GM21529 (cell line): ENCODE data around the gene ARMC2.
"Not testable (repeated sequence)": the region's sequence is repeated elsewhere in the genome, so short reads cannot be mapped to it uniquely, and the experiment has no call there.

Experiments used
- ATAC-seq: cut with Tn5 transposase; IDR thresholded peaks from one replicate; pipeline ENCODE4 v1.9.1; 2021; ENCODE audit not compliant: unreplicated experiment

ARMC2 gene

GRCh38 chr6:108848116-108848868 lies at the start of gene ARMC2:
Gene ARMC2, plus strand, starts transcription at chr6:108848422. Its CDS starts 5,846 bp downstream, at chr6:108854268.
- ATAC-seq: peak; percentile 97

- ATAC-seq: no peak
Measured at GRCh38 chr6:108798670-108799353, 49.4 kb upstream of the ARMC2 start.

- no peak for ATAC-seq
Measured at GRCh38 chr6:108799354-108799717, 48.9 kb upstream of the ARMC2 start.

GRCh38 chr6:108799791-108800190 lies 48.4 kb upstream of the ARMC2 start:
- ATAC-seq: no peak

- ATAC-seq: no peak
Measured at GRCh38 chr6:108800427-108800864, 47.8 kb upstream of the ARMC2 start.

GRCh38 chr6:108801366-108801765 lies 46.9 kb upstream of the ARMC2 start:
- ATAC-seq: no peak

GRCh38 chr6:108803982-108804490 lies 44.2 kb upstream of the ARMC2 start:
- no peak for ATAC-seq

- ATAC-seq: no peak
Measured at GRCh38 chr6:108804956-108805355, 43.3 kb upstream of the ARMC2 start.

- peak; percentile 86 for ATAC-seq
Measured at GRCh38 chr6:108805611-108806167, 42.5 kb upstream of the ARMC2 start.

GRCh38 chr6:108806171-108806570 lies 42.1 kb upstream of the ARMC2 start:
- no peak for ATAC-seq

GRCh38 chr6:108806665-108807064 lies 41.6 kb upstream of the ARMC2 start:
- ATAC-seq: no peak

- ATAC-seq: no peak
Measured at GRCh38 chr6:108807928-108808327, 40.3 kb upstream of the ARMC2 start.

GRCh38 chr6:108809211-108809610 lies 39.0 kb upstream of the ARMC2 start:
- no peak for ATAC-seq

GRCh38 chr6:108810057-108810643 lies 38.1 kb upstream of the ARMC2 start:
- no peak for ATAC-seq

- ATAC-seq: no peak
Measured at GRCh38 chr6:108811490-108811889, 36.7 kb upstream of the ARMC2 start.

- not testable (repeated sequence) for ATAC-seq
Measured at GRCh38 chr6:108813218-108813617, 35.0 kb upstream of the ARMC2 start.

- ATAC-seq: not testable (repeated sequence)
Measured at GRCh38 chr6:108817276-108817675, 30.9 kb upstream of the ARMC2 start.

- no peak for ATAC-seq
Measured at GRCh38 chr6:108820006-108820405, 28.2 kb upstream of the ARMC2 start.

- no peak for ATAC-seq
Measured at GRCh38 chr6:108822401-108822800, 25.8 kb upstream of the ARMC2 start.

GRCh38 chr6:108825326-108825725 lies 22.9 kb upstream of the ARMC2 start:
- ATAC-seq: no peak

- no peak for ATAC-seq
Measured at GRCh38 chr6:108831104-108831503, 17.1 kb upstream of the ARMC2 start.

GRCh38 chr6:108832738-108833137 lies 15.5 kb upstream of the ARMC2 start:
- ATAC-seq: no peak
